Erythroblast (primary cell): Measurements from ENCODE around the gene ARHGDIA.

Experiments
- GATA1 ChIP-seq: IDR thresholded peaks from 2 replicates; pipeline ENCODE4 v1.6.1; 2011; ENCODE audit warnings: low read depth, mild to moderate bottlenecking, control low read depth, low read length, moderate library complexity
- POLR2A ChIP-seq: IDR thresholded peaks from 2 replicates; pipeline ENCODE4 v1.6.1; 2011; ENCODE audit warnings: mild to moderate bottlenecking, low read length

- peak; percentile 84 for TF ChIP-seq POLR2A
- TF ChIP-seq GATA1, result no peak
Observed at GRCh38 chr17:81860756-81861568, 10.2 kb downstream of the ARHGDIA start.
